Measurements from ENCODE around the gene GATM. TPM values are rescaled to one million over a fixed set of nuclear protein-coding genes. Genes with fewer than 3 reads are reported as not detected.

The GATM gene
- total and polyA plus RNA-seq, 2 of the 8 experiments (the other 6 are each of a cell fraction or from before 2014, with no cell fraction given): 10.2 to 15.1 TPM

DNA sequence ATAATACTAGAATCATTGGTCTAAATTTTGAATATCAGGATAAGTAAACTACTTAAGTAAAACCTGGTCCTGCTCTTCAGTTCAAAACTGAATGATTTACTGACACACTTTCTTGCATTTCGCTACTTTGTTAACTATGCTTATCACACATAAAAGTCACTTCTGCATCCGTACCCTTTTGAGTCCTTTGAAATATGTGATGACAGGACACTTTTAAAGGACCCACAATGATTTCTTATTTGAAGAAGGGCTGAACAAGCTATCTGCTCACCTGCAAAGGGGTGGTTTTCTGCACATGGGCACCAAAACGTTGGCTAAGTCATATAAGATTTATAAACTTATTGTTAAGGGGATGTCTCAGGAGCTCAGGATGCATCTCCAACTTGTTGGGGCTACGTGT, 15.0 kb downstream of the GATM start:
- Histone ChIP-seq H2BK12ac (ENCODE audit: low read depth, low read length) (no peak overlapping the region), H3K4me1 (replicated peaks in 1 of 4; ENCODE audit: control insufficient read depth in 3 of 4, insufficient read depth in 4 of 4, low read length in 3 of 4) (no peaks in the 10 kb centered on the region), H3K27ac (ENCODE audit: low read depth, low read length) (no peak overlapping the region), H3K23me2 (ENCODE audit: low read depth, low read length) (no peaks in the 10 kb centered on the region), H3K4ac (replicated peaks; ENCODE audit: insufficient read length, low read depth, low read length) (no peak overlapping the region), H2BK20ac (ENCODE audit: low read length) (no peak overlapping the region), H3K79me2 (ENCODE audit: control insufficient read depth in 1 of 2, insufficient read depth in 2 of 2, low read length in 2 of 2) (no peaks in the 10 kb centered on the region), H3K27me3 (replicated peaks in 1 of 4; ENCODE audit: control insufficient read depth in 3 of 4, extremely low read depth in 1 of 4, insufficient read depth in 3 of 4, low read length in 3 of 4) (no peaks in the 10 kb centered on the region), H4K8ac (ENCODE audit: extremely low read depth, insufficient read depth, low read length) (no peak overlapping the region), H3K36me3 (ENCODE audit: control insufficient read depth in 2 of 4, insufficient read depth in 4 of 4, low read length in 3 of 4) (no peaks in the 10 kb centered on the region), H3K56ac (replicated peaks; ENCODE audit: insufficient read length, low read depth, low read length) (no peak overlapping the region), H3K4me3 (ENCODE audit: extremely low read depth in 1 of 4, insufficient read depth in 2 of 4, low read depth in 3 of 4, low read length in 4 of 4) (no peak overlapping the region), H2BK120ac (replicated peaks; ENCODE audit: low read depth, low read length) (no peak overlapping the region), H2AFZ (ENCODE audit: low read length) (no peak overlapping the region), H3K4me2 (ENCODE audit: insufficient read depth in 1 of 2, low read depth in 2 of 2, low read length in 2 of 2) (no peak overlapping the region), H3K23ac (ENCODE audit: insufficient read length) (no peak overlapping the region), H3K14ac (ENCODE audit: insufficient read length) (no peak overlapping the region), H3K9ac (replicated peaks in 1 of 4; ENCODE audit: extremely low read depth in 1 of 4, low read depth in 3 of 4, low read length in 3 of 4) (no peak overlapping the region), H3K9me3 (ENCODE audit: insufficient read depth in 2 of 2, low read depth in 1 of 2, low read length in 1 of 2) (no peaks in the 10 kb centered on the region), H3K18ac (ENCODE audit: extremely low read depth, low read length) (no peak overlapping the region), H4K20me1 (replicated peaks in 1 of 2; ENCODE audit: control insufficient read depth in 1 of 2, insufficient read depth in 2 of 2, low read length in 2 of 2) (no peaks in the 10 kb centered on the region), H4K91ac (replicated peaks; ENCODE audit: insufficient read length, low read length) (no peak overlapping the region), H2BK5ac (ENCODE audit: low read depth, low read length) (no peak overlapping the region), H2AK5ac (ENCODE audit: low read depth, low read length) (no peak overlapping the region), H4K5ac (ENCODE audit: insufficient read length, low read depth, low read length) (no peak overlapping the region), H3K79me1 (ENCODE audit: low read depth, low read length) (no peaks in the 10 kb centered on the region), H2BK15ac (ENCODE audit: low read length) (no peak overlapping the region)
- ChIA-PET POLR2A (ENCODE audit: partially characterized antibody) (no interaction called here), CTCF (ENCODE audit: partially characterized antibody) (interaction anchor here (0.8 to 1.4 kb wide), 3 partner anchors 10 to 49 kb away, joined by 3 to 4 read pairs (median 4); partner anchors contain the start of gene GATM)
- 83% methylated on average over 4 of the region's 4 CpGs; no CpG with 5 or more reads in 1 of the 2 experiments for WGBS, 2 experiments (ENCODE audit: extremely low coverage in 1 of 2, insufficient coverage in 1 of 2, insufficient read length in 1 of 2, insufficient replicate concordance in 2 of 2, low coverage in 1 of 2, low lambda C conversion rate in 2 of 2, missing lambda C conversion rate in 1 of 2)
- FAIRE-seq (no peak), DNase-seq (ENCODE audit: low read depth in 1 of 2, low spot score in 2 of 2) (no peak)
- TF ChIP-seq CBX5 (IDR thresholded peaks at IDR 0.05; ENCODE audit: low read depth, low read length): no peak
- TF ChIP-seq, protein P1, sequence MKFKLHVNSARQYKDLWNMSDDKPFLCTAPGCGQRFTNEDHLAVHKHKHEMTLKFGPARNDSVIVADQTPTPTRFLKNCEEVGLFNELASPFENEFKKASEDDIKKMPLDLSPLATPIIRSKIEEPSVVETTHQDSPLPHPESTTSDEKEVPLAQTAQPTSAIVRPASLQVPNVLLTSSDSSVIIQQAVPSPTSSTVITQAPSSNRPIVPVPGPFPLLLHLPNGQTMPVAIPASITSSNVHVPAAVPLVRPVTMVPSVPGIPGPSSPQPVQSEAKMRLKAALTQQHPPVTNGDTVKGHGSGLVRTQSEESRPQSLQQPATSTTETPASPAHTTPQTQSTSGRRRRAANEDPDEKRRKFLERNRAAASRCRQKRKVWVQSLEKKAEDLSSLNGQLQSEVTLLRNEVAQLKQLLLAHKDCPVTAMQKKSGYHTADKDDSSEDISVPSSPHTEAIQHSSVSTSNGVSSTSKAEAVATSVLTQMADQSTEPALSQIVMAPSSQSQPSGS (IDR thresholded peaks at IDR 0.05; ENCODE audit: low read length): no peak
- TF ChIP-seq EZH2 (IDR thresholded peaks at IDR 0.05; ENCODE audit: low read depth, low read length, severe bottlenecking): no peak
- TF ChIP-seq JUN (IDR thresholded peaks at IDR 0.05; ENCODE audit: low read depth, low read length): no peak
- no peak for TF ChIP-seq SP4 (IDR thresholded peaks at IDR 0.05; ENCODE audit: low read length)
- TF ChIP-seq PHF8 (conservative IDR thresholded peaks at IDR 0.05; ENCODE audit: low read depth, low read length): no peak
- no peak for TF ChIP-seq GABPA (IDR thresholded peaks at IDR 0.05; ENCODE audit: borderline replicate concordance, insufficient read depth, low read length)
- no peak for TF ChIP-seq NRF1 (IDR thresholded peaks at IDR 0.05; ENCODE audit: low read depth, low read length)
- TF ChIP-seq CBX8 (IDR thresholded peaks at IDR 0.05; ENCODE audit: borderline replicate concordance, low read depth, low read length): no peak
- no peak for TF ChIP-seq SAP30 (IDR thresholded peaks at IDR 0.05; ENCODE audit: insufficient read depth, insufficient replicate concordance, low read length)
- no peak for TF ChIP-seq KDM1A (IDR thresholded peaks at IDR 0.05; ENCODE audit: borderline replicate concordance, low read length)
- no peak for TF ChIP-seq POU5F1 (IDR thresholded peaks at IDR 0.05; ENCODE audit: low read depth, low read length)
- TF ChIP-seq JUND (IDR thresholded peaks at IDR 0.05; ENCODE audit: low read length): no peak

Measured in H1 (cell line).